Brain microvascular endothelial cell (primary cell): ENCODE measurements around the gene HRH2.

Experiments used
- DNase-seq: peaks from one replicate; pipeline ENCODE4 v3.0.0-alpha.2; 2020
- H3K27ac ChIP-seq: fragments of 250-450 bp; sonication (Bioruptor Pico); 2 replicates; pipeline ENCODE4 v1.5.1; 2020; ENCODE audit warnings: mild to moderate bottlenecking, moderate library complexity
- H3K27me3 ChIP-seq: fragments of 250-450 bp; sonication (Bioruptor Pico); replicated peaks from 2 replicates; pipeline ENCODE4 v1.5.1; 2020; ENCODE audit warnings: mild to moderate bottlenecking
- H3K36me3 ChIP-seq: fragments of 250-450 bp; sonication (Bioruptor Pico); replicated peaks from 2 replicates; pipeline ENCODE4 v1.5.1; 2020; ENCODE audit warnings: mild to moderate bottlenecking
- H3K4me3 ChIP-seq: 2 replicates; pipeline ENCODE4 v1.5.1; 2011; ENCODE audit warnings: low read depth, mild to moderate bottlenecking, control low read depth, low read length, moderate library complexity
- CTCF ChIP-seq: IDR thresholded peaks from 2 replicates; pipeline ENCODE4 v1.5.1; 2011; ENCODE audit warnings: low read depth, mild to moderate bottlenecking, moderate library complexity, low read length, control low read depth, inconsistent platforms; ENCODE audit errors: missing control alignments
- in situ Hi-C: cut with HindIII; loops from 2 replicates; pipeline ENCODE4 v1.10.0; 2017; ENCODE audit warnings: low sequenced_read_pairs, low pct_ligation_motif_present

The HRH2 gene

GRCh38 chr5:175731756-175732465 is 74.0 kb downstream of the HRH2 start:
- Histone ChIP-seq H3K27ac (no peak overlapping the region), H3K27me3 (no peaks in the 10 kb centered on the region), H3K36me3 (no peaks in the 10 kb centered on the region), H3K4me3 (no peak overlapping the region)
- no peak for DNase-seq
- TF ChIP-seq CTCF, result no peak
- in situ Hi-C loops, result no loop called here

GRCh38 chr5:175733017-175733416 is 75.1 kb downstream of the HRH2 start:
- no peaks in the 10 kb centered on the region for H3K27me3 ChIP-seq
- in situ Hi-C loops, result no loop called here
- H3K36me3 ChIP-seq, result no peaks in the 10 kb centered on the region
- no peak for DNase-seq
- H3K27ac ChIP-seq, result no peak overlapping the region
- TF ChIP-seq CTCF, result no peak
- H3K4me3 ChIP-seq, result no peak overlapping the region

GRCh38 chr5:175734016-175734415 is 76.1 kb downstream of the HRH2 start:
- no peak overlapping the region for H3K27ac ChIP-seq
- no peak for DNase-seq
- in situ Hi-C loops, result no loop called here
- TF ChIP-seq CTCF, result no peak
- no peak overlapping the region for H3K4me3 ChIP-seq
- no peaks in the 10 kb centered on the region for H3K36me3 ChIP-seq
- H3K27me3 ChIP-seq, result no peaks in the 10 kb centered on the region

- Histone ChIP-seq H3K27ac (no peak overlapping the region), H3K27me3 (no peaks in the 10 kb centered on the region), H3K4me3 (no peak overlapping the region), H3K36me3 (no peaks in the 10 kb centered on the region)
- TF ChIP-seq CTCF, result no peak
- in situ Hi-C loops, result no loop called here
- no peak for DNase-seq
Measured at GRCh38 chr5:175734501-175734900, 76.6 kb downstream of the HRH2 start.

- no peaks in the 10 kb centered on the region for H3K36me3 ChIP-seq
- DNase-seq, result no peak
- H3K27me3 ChIP-seq, result no peaks in the 10 kb centered on the region
- no peak overlapping the region for H3K27ac ChIP-seq
- TF ChIP-seq CTCF, result no peak
- in situ Hi-C loops, result no loop called here
- no peak overlapping the region for H3K4me3 ChIP-seq
Measured at GRCh38 chr5:175735701-175736100, 77.8 kb downstream of the HRH2 start.

- H3K36me3 ChIP-seq, result no peaks in the 10 kb centered on the region
- H3K27me3 ChIP-seq, result no peaks in the 10 kb centered on the region
- in situ Hi-C loops, result no loop called here
Measured at GRCh38 chr5:175736652-175737051, 78.8 kb downstream of the HRH2 start.

More at GRCh38 chr5:175736652-175737051, 78.8 kb downstream of the HRH2 start:
- no peak for DNase-seq
- Histone ChIP-seq H3K27ac (no peak overlapping the region), H3K4me3 (no peak overlapping the region)
- TF ChIP-seq CTCF, result no peak
